HG03565 (cell line): Measurements from ENCODE around the gene OR13C8.

Experiments
- ATAC-seq: cut with Tn5 transposase; IDR thresholded peaks from one replicate; pipeline ENCODE4 v1.9.1; 2021; ENCODE audit warnings: mild to moderate bottlenecking, moderate library complexity; ENCODE audit not compliant: unreplicated experiment

OR13C8 gene

GRCh38 chr9:104611213-104611612 lies 42.2 kb downstream of the OR13C8 start:
- no peak for ATAC-seq

GRCh38 chr9:104617418-104617817 lies 48.5 kb downstream of the OR13C8 start:
- ATAC-seq = no peak

GRCh38 chr9:104618104-104618503 lies 49.1 kb downstream of the OR13C8 start, which contains the start of gene OR13C9:
TSS of gene OR13C9 (minus strand) at chr9:104618204. CDS start at chr9:104618204, 0 bp downstream.
- no peak for ATAC-seq
